Ureter (tissue), 1 donor: ENCODE data around the gene SCO2. TPM values are rescaled to one million over a fixed set of nuclear protein-coding genes. Genes with fewer than 3 reads are reported as not detected.
A peak's percentile ranks its signal among the peaks of the same experiment; 100 is the strongest.

Experiments
- DNase-seq: peaks from one replicate; pipeline ENCODE4 v3.0.0-alpha.2; 2020; ENCODE audit warnings: low spot score
- total RNA-seq: library from RNA; stranded (reverse); gene quantifications from one replicate; pipeline ENCODE4 v1.2.4, GENCODE V29; 2023
- donor health status: DM: yes; HTN: yes; CAD: no.

SCO2 gene
- not detected for total RNA-seq

GRCh38 chr22:50525104-50525857, at the start of gene SCO2:
Gene SCO2, minus strand, starts transcription at chr22:50525598. Its CDS starts 1,187 bp downstream, at chr22:50524411.
- peak; percentile 97 for DNase-seq

DNA sequence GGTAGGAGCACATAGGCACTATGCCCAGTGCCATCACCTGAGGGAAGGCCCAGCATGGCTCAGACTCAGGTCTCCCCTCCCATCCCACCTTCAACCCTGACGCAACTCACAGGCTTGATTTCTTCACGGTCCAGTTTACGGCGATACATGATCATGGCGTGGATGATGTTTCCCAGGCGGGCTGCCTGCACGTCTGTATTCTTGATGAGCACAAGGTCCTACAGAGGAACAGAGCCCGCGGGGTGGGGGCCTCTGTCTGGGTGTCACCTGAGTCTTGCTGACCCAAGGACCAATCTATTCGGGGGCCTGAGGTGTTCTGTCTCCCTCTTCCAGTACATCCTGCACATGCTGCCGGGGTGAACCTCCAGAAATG, 49.0 kb upstream of the SCO2 start:
- no peak for DNase-seq

- no peak for DNase-seq
These were observed 48.3 kb upstream of the SCO2 start for GRCh38 chr22:50573491-50574382.

- DNase-seq = no peak
These were observed 47.6 kb upstream of the SCO2 start for GRCh38 chr22:50572965-50573364.

GRCh38 chr22:50571264-50572175, 46.1 kb upstream of the SCO2 start:
- no peak for DNase-seq

DNA sequence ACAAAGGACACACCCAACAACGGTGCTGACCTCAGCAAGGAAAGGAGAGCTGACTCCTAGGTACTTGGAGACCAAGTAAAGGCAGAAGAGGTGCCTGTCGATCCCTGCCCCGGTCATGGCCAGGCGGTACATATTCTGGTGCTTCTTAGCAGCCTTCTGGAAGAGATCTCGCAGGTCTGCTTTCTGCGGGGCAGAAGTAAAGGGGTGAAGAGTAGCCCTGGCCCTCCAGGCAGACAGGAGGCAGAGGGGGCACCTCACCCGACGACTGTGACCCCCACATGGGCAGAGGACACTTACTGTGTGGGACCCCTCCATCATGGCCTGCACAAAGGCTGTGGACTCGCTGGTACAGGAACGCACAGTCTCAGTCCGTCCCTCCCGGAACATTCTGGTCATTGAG, 45.5 kb upstream of the SCO2 start:
- no peak for DNase-seq

DNA sequence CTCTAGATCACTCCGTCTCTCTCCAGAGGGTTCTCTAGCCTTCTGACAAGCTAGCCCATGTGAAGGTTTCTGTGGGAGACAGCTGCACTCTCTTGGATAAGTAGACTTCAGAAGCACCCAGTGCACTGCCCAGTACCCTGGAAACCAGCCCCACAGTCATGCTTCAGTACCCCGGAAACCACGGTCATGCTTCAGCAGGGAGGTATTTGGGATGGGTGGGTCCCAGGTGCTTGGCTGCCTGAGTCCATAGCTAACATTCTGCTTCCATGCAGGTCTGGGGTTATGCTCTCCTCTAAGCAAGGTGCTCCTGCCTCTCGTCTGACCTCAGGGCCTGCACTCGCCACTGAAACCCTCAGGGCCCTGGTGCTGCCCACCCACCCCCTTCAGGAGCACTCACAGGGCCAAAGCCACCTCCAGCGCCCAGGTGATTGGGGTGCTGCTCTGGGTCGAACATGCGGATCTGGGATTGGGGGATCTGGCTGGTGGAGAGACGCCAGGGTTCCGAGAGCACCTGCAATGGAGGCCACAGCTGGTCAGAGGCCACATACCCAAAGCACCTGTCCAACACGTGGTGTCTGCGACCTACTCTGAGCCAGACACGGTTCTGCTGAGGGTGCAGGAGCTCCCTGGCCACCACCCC, 44.6 kb upstream of the SCO2 start:
- no peak for DNase-seq

- no peak for DNase-seq
These were observed 43.7 kb upstream of the SCO2 start for GRCh38 chr22:50569041-50569459.

DNA sequence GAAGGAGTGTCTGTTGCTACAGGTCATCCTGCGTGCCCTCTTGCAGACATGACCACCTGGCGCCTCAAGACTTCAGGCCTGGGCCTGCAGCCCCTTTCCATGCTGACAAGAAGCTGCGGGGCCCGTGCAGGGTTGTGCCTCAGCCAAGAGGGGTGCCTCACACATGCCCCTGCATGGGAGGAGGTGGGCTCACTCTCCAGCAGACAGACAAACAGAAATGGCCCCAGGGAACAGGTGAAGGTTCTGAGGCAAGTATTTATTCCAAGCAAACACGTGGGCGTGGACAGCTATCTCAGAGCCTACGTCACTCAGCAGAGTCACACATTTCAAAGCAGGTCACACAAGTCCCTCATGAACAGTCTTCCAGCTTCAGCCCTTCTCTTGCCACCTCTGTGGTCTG, 43.2 kb upstream of the SCO2 start:
- no peak for DNase-seq

- DNase-seq = no peak
These were observed 42.4 kb upstream of the SCO2 start for GRCh38 chr22:50567721-50568252.

GRCh38 chr22:50564289-50564688, 38.9 kb upstream of the SCO2 start:
- DNase-seq = no peak

DNA sequence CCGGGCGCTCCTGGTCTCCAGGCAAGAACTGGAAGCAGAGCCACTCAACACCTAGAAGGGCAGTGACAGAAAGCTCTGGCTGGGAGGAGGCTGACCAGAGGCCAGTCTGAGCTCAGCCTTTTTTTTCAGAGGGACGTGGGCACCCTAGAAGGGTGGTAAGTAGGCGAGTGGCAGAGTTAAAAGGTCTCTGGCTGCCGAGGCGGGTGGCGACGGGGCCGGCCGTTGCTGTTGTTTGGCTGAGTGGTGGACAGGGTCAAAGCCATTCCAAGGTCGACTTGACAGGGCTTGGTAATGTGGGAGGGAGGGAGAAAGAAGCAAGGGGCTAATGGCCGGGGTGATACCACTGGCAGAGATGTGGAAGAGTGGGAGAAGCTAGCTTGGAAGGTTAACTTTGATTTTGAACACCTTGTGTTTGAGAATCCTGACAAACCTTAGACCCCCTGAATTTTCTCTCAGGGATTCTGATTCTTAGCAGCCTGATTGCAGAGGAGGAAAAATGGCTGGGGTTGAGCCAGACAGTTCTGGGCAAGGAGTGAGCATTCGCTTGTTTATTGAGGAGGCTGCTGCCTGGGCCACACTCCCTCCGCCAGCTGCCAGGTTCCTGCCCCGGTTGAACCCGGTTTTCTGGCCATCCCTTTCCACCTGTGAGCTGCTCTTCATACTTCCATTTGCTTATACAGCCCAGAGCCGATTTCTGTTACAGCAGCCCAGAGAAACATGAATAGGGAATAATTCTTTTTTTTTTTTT, 38.2 kb upstream of the SCO2 start:
- no peak for DNase-seq

DNA sequence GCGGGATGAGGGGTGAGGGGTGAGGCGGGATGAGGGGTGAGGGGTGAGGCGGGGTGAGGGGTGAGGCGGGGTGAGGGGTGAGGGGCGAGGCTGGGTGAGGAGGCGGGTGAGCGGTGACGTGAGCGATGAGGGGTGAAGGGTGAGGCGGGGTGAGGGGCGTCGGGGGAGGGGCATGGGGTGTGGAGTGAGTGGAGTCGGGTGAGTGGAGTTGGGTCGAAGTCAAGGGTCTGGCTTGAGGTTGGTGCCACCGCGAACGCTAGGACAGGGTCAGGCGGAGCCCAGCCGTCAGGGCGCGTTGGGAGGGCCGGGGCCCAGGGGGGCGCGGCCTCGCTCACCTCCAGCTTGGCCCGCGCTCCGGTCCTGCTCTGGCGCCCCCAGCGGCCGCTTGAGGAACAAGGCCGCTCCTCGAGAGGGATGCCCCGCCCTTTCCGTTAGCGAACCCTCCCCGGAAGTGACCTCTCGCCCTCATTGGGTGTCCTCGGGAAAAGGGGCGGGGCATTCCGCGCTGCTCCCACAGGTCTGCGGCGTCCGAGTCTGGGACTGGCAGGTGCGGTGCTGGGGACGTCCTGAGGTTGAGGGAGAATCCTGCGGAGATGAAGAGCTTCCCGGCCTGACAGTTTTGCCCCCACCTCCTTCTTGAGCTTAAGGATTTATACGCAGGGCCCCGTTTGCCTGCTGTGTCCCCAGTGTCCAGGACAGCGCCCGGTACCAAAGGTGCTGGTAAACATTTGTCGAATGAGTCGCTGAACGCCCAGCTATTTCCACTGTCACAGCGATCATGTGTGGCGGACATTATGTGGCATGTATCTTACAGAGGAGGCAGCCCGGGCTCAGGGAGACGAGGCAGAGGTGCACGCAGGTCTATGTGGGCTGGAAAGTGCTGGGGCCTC, 37.4 kb upstream of the SCO2 start, which contains the start of gene SYCE3:
SYCE3 (minus strand) TSS at position 397 of the 890 bp plus-strand sequence. CDS start 6,514 bp downstream, outside the sequence.
- DNase-seq = peak; percentile 97

DNA sequence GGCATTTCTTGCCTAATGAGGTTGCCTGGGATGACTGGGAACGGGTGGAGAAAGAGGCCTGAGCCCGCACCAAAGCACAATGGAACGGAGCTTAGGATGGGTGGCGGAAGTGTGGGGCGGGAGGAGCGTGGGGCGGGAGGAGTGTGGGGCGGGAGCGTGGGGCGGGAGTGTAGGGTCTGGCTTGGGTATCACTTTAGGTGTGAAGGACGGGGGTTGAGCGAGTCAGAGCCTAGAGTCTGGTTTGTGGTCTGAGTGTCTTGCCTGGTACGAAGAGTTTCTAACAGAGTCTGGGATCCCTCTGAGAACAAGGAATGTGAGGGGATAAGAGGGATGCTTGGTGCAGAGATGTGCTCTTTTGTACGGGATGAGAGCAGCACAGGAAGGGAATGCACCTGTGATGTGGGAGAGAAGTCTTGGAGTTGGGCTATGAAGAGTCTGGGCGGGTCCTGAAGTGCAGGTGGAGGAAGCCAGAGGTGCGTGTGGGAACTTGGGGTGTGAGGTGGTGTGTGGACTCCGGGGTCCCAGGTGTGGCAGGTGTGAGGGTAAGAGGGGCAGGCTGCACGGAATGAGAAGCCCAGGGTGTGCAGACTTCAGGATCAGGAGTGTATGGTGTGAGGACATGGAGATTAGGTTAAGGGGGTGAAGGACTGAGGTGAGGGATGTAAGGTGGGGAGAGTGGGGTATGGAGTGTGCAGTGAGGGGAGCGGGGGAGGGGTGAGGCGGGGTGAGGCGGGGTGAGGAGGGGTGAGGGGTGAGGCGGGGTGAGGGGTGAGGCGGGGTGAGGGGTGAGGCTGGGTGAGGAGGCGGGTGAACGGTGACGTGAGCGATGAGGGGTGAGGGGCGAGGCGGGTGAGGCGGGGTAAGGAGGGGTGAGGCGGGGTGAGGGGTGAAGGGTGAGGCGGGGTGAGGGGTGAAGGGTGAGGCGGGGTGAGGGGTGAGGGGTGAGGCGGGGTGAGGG, 36.3 kb upstream of the SCO2 start:
- no peak for DNase-seq

DNA sequence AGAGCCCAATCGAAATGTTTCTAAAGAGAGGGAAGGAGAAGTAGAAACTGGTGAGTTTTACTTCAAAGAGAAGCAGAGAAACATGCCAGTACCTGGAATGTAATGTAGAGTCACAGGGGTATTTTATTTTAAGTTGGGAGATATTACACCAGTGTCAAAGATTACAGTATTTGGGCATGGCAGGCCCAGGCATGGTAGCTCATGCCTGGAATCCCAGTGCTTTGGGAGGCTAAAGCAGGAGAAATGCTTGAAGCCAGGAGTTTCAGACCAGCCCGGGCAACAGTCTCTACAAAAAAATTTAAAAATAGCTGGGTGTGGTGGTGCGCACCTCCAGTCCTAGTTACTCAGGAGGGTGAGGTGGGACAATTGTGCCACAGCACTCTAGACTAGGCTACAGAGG, 34.6 kb upstream of the SCO2 start:
- no peak for DNase-seq

GRCh38 chr22:50556703-50557102, 31.3 kb upstream of the SCO2 start:
- DNase-seq = no peak

DNA sequence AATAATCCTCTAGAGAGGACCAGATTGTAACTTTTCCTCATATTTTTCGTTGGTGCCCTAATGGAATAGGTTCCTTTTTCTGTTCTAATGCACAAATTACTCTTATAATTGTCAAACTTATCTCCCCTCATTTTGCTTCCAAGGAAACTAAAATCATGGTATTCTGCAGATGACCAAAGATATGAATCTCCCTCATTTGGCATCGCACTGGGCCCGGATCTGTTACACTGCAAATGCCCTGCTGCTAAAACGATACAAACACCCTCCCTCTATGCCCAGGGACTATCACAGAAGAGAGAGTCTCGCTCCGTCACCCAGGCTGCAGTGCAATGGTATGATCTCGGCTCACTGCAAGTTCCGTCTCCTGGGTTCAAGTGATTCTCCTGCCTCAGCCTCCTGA, 27.9 kb upstream of the SCO2 start:
- DNase-seq = no peak

GRCh38 chr22:50551160-50551752, 25.9 kb upstream of the SCO2 start:
- no peak for DNase-seq
